ENCODE results near the gene TTI1.

DNA sequence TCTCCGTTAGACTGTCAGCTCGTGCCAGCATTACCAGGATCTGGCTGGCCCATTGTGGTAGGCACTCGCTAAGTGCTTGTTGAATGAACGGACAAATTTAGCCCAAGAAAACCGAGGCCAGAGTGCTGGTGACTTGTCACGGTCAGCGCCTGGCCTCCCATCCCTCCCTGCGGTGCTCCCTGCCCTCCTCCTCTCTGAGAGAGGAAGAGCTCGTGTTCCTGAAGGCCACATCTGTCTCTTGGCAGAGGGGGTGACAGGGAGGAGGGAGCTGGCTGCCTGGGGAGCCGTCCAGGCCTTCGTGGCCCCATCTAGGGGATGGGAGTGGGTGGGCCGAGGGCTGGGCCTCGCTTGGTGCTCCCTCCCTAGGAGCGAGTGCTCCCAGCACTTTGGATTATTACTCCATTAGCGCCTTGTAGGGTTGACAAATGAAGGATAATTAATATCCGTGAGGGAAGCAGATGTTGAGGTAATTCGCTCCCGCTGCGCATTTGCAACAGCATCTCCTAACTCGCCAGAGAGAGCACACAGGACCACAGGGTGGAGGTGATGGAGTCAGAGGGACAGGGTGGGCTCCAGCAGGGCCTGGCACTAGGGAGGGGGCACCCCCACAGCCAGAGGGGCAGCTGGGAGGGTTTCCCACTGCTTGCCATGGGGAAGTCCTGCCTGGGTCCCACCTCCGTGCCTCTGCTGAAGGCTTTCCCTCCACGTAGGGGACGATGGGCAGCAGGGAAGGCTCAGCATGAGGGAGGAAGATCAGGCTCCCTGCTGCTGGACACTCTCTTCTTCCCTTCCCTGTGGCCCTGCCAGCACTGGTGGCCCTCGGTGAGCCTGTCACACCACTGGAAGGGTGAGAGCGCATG lies 93.3 kb downstream of the TTI1 start:
- TF ChIP-seq, protein P1, sequence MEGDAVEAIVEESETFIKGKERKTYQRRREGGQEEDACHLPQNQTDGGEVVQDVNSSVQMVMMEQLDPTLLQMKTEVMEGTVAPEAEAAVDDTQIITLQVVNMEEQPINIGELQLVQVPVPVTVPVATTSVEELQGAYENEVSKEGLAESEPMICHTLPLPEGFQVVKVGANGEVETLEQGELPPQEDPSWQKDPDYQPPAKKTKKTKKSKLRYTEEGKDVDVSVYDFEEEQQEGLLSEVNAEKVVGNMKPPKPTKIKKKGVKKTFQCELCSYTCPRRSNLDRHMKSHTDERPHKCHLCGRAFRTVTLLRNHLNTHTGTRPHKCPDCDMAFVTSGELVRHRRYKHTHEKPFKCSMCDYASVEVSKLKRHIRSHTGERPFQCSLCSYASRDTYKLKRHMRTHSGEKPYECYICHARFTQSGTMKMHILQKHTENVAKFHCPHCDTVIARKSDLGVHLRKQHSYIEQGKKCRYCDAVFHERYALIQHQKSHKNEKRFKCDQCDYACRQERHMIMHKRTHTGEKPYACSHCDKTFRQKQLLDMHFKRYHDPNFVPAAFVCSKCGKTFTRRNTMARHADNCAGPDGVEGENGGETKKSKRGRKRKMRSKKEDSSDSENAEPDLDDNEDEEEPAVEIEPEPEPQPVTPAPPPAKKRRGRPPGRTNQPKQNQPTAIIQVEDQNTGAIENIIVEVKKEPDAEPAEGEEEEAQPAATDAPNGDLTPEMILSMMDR (IDR thresholded peaks at IDR 0.05) = no peak
- no peak for TF ChIP-seq ZFX (IDR thresholded peaks at IDR 0.05; ENCODE audit: borderline replicate concordance)

Data from 22Rv1 (cell line).